MG63 (cell line): Measurements from ENCODE around the gene CDH4. TPM values are rescaled to one million over a fixed set of nuclear protein-coding genes. Genes with fewer than 3 reads are reported as not detected.
"Not testable (repeated sequence)": the region's sequence is repeated elsewhere in the genome, so short reads cannot be mapped to it uniquely, and the experiment has no call there.

Experiments
- DNase-seq: peaks from one replicate; pipeline ENCODE4 v3.0.0-alpha.2; 2020
- H3K27me3 ChIP-seq: fragments of 250-450 bp; sonication (Bioruptor Pico); 2 replicates; pipeline ENCODE4 v1.5.1; 2020; ENCODE audit warnings: mild to moderate bottlenecking, moderate library complexity
- H3K36me3 ChIP-seq: fragments of 250-450 bp; sonication (Bioruptor Pico); 2 replicates; pipeline ENCODE4 v1.5.1; 2020; ENCODE audit warnings: mild to moderate bottlenecking, moderate library complexity
- H3K4me3 ChIP-seq: fragments of 250-450 bp; sonication (Bioruptor Pico); 2 replicates; pipeline ENCODE4 v1.5.1; 2020; ENCODE audit warnings: mild to moderate bottlenecking, moderate library complexity
- H3K9me3 ChIP-seq: fragments of 250-450 bp; sonication (Bioruptor Pico); 2 replicates; pipeline ENCODE4 v1.5.1; 2020; ENCODE audit warnings: mild to moderate bottlenecking, moderate library complexity
- total RNA-seq: library from RNA; depleted of rRNA; stranded (reverse); fragments of >200 nt; shearing (Covaris generic); gene quantifications from 2 replicates; pipeline ENCODE4 v1.2.3, GENCODE V29; 2014; ENCODE audit warnings: low replicate concordance

Gene CDH4
- total RNA-seq, 1 experiment from 2014 or later, result not detected

DNA sequence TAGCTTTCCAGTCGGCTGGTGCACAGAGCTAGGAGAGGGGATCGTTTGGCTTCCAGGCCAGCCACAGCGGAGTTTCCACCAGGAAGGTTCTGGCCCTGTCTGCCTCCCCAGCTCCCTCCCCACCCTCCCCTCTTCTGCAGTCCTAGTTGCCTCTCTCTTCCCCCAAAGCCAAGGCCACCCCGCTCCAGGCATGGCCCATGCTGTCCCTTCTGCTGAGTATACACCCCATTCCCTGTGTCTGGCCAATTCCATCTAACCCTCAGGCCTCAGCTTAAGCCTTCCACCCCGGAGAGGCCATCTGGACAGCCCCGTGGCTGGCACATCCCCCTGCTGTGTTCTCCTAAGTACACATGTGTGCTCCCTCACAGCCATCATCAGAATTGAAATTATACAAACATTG is 167.4 kb downstream of the CDH4 start:
- H3K36me3 ChIP-seq, result no peaks in the 10 kb centered on the region
- no peaks in the 10 kb centered on the region for H3K27me3 ChIP-seq
- H3K9me3 ChIP-seq, result no peaks in the 10 kb centered on the region
- DNase-seq, result no peak
- H3K4me3 ChIP-seq, result no peak overlapping the region

DNA sequence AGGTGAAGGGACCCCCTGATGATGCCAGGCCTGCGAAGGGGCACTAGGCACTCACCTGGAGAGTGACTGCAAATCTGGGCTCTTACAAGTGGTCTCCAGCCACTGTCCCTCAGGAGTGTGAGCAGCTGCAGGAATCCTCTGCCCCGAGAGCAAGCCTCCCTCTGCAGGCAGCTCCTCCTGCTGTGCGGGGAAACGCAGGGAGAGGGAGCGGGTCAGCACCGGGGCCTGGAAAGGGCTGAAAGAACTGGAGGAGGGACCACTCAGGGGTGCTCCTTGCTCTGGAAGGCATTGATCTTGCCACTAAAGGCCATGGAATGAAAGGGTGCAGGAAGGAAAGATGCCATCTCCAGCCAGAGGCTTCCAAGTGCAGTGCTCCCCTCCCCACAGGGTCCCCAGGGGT is 168.0 kb downstream of the CDH4 start:
- DNase-seq, result no peak
- Histone ChIP-seq H3K36me3 (no peaks in the 10 kb centered on the region), H3K4me3 (no peak overlapping the region), H3K27me3 (no peaks in the 10 kb centered on the region), H3K9me3 (no peaks in the 10 kb centered on the region)

DNA sequence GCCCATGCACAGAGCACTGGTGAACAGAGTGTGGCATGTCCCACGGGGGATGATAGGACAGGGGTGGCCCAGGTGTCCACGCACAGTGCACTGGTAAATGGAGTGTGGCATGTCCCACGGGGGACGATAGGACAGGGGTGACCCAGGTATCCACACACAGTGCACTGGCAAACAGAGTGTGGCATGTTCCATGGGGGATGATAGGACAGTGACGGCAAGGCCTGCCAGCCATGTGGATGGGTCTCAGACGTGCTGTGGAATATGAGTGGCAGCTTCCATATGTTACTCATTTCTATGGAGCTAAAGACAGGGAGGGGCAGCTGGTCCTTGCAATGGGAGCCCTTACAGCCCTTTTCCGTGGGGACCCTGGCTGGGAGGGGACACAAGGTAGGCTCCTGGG is 168.7 kb downstream of the CDH4 start:
- no peak for DNase-seq
- H3K36me3 ChIP-seq, result no peaks in the 10 kb centered on the region
- no peaks in the 10 kb centered on the region for H3K27me3 ChIP-seq
- no peaks in the 10 kb centered on the region for H3K9me3 ChIP-seq
- H3K4me3 ChIP-seq, result no peak overlapping the region

DNA sequence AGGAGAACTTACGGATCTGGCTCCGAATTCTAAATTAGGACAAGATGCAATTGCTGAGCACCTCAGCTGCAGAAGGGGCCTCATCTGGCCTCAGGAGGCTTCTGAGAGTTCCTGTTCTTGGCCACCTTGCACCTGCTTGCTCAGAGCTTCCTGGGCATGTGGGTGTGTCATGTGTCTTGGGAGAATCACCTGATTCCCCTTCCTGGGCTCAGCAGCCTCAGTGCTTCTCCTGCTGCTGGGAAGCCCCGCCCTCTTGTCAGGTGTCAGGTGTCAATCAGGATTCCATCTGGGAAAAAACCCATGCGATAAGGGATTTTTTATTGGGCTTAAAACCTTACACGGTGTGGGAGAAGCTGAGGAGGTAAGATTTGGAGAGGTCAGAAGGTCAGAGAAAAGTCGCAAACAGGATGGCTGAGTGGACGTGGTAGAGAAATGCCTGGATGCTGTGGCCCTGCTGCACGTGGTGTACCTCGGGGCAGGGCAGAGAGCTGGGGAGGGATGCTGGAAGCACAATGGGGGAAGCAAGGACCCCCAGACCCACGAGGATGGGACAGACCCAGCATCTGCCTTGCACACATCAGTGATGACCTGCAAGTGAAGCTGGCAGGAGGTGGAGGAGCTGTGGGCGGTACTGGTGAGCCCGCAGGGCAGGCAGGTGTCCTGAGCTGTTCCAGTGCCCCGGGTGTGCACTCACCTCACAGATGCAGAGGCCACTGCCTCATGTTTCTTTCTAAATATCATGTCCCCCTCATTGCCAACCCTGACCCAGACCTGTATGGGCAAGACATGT is 170.8 kb downstream of the CDH4 start:
- DNase-seq, result no peak
- Histone ChIP-seq H3K4me3 (no peak overlapping the region), H3K27me3 (peaks cover 7% of the 10 kb centered on the region; the same call in 1 of the 2 replicates)

DNA sequence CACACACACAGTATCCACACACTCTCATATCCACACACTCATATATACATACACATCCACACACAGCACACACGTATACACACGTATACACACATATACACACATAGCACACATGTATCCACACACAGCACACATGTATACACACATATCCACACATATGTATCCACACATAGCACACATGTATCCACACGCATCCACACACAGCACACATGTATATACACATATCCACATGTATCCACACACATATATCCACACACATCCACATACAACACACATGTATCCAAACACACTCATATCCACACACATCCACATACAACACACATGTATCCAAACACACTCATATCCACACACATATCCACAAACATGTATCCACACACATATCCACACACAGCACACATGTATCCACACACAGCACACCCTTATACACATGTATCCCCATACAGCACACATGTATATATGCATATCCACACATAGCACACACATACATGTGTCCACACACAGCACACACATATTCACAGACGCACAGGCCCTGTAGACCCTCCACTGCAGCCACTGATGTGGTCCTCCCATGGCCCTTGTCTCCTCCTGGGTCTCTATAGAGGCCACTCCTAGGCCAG is 172.1 kb downstream of the CDH4 start:
- Histone ChIP-seq H3K36me3 (no peaks in the 10 kb centered on the region), H3K9me3 (no peaks in the 10 kb centered on the region), H3K4me3 (no peak overlapping the region), H3K27me3 (peaks cover 8% of the 10 kb centered on the region; the same call in 1 of the 2 replicates)
- DNase-seq, result no peak

More for the DNA sequence above, 170.8 kb downstream of the CDH4 start:
- no peaks in the 10 kb centered on the region for H3K9me3 ChIP-seq
- H3K36me3 ChIP-seq, result no peaks in the 10 kb centered on the region

DNA sequence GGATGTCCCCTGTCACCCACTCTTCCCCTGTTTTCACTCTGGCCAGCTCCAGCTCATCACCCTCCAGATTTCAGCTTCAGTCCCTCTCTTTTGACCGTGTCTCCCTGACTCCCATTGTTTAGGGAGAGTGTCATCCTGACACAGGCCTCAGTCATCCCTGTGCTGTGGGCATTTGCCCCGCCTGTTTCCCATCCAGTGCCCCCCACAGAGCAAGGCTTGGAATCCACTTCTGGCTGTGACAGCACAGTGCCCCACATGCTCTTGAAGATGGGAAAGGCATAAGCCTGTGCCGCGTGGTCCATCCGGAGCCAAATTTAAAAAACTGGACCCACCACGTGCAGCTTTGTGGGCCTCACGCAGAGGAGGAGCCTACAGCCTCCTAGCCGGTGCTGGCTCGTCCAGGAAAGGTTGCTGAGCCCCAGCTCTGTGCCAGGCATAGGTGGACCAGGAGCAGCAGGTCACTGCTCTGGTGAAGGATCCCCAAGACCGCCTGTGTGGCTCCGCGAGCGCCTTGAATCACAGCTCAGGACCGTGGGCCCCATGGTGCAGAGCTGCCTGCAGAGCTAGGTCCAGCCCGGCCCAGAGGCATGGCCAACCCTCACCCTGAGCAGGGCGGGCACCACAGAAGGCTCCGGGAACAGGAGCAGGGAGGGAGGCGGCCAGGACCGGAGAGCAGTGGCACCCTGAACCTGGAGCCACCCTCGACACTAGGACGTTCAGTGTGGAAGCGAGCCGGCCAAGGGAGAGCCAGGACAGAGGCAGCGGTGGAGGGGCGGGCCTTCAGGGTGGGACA is 172.8 kb downstream of the CDH4 start:
- no peak for DNase-seq
- Histone ChIP-seq H3K36me3 (no peaks in the 10 kb centered on the region), H3K9me3 (no peaks in the 10 kb centered on the region), H3K27me3 (peaks cover 14% of the 10 kb centered on the region), H3K4me3 (no peak overlapping the region)

DNA sequence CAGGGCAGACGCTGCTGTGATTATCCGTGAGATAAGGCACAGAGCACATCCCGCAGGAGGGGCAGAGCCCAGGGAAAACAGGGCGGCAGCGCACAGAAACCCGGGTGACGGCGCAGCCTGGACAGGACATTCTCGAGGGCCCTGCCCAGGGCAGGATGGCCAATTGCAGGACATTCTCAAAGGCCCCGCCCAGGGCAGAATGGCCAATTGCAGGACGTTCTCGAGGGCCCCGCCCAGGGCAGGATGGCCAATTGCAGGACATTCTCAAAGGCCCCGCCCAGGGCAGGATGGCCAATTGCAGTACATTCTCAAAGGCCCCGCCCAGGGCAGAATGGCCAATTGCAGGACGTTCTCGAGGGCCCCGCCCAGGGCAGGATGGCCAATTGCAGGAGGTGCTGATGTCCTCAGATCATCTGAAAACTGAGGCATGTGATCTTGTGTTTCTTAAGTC is 173.5 kb downstream of the CDH4 start:
- H3K27me3 ChIP-seq, result peaks cover 21% of the 10 kb centered on the region
- not testable (repeated sequence) for H3K9me3 ChIP-seq, H3K36me3 ChIP-seq, DNase-seq, H3K4me3 ChIP-seq

DNA sequence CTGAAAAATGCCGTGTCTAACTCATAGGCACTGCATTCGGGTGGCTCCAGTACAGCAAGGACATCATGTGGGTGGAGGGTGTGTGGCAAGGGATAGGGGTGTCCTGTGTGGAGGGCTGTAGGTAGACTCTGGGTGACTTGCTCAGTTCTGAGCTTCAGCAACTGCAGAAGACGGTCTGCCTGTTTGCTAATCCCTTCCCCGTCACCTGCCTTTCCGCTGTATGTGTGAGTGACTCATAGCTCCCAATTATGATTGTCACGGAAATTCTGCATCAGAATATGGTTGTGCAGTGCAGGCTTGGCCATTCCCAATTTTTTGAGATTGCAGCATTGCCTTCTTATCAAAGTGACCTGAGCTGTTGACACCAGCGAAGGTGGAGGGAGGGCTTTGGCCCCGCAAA is 174.3 kb downstream of the CDH4 start:
- no peaks in the 10 kb centered on the region for H3K36me3 ChIP-seq
- H3K4me3 ChIP-seq, result no peak overlapping the region
- peaks cover 22% of the 10 kb centered on the region for H3K27me3 ChIP-seq
- no peak for DNase-seq
- no peaks in the 10 kb centered on the region for H3K9me3 ChIP-seq

DNA sequence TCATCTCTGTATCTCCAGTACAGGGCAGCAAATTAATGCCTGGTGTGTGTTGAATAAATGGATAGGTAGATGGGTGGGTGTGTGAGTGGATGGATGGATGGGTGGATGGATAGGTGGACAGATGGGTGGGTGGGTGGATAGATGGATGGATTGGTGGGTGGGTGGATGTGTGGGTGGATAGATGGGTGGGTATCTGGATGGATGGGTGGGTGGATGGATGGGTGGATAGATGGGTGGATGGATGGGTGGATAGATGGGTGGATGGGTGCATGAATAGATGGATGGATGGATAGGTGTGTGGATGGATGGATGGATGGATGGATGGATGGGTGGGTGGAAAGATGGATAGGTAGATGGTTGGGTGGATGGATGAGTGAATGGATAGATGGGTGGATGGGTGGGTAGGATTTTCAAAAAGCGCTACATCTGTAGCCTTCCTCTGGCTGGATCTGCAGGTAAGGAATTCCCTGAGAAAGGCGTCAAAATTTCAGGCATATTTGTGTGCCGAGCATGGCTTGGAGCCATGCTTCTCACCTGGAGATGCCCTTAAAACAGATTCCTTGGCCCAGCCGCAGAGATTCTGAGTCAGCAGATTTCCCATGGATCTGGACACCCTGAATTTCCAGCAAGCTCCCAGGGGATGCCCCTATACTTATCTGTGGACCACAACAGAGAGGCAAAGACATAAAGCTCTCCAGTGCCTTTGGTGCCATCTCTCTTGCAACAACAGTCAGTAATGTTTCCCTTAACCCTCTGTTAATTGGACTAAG is 177.6 kb downstream of the CDH4 start:
- Histone ChIP-seq H3K36me3 (no peaks in the 10 kb centered on the region), H3K4me3 (no peak overlapping the region), H3K9me3 (no peaks in the 10 kb centered on the region), H3K27me3 (peaks cover 47% of the 10 kb centered on the region)
- DNase-seq, result no peak

DNA sequence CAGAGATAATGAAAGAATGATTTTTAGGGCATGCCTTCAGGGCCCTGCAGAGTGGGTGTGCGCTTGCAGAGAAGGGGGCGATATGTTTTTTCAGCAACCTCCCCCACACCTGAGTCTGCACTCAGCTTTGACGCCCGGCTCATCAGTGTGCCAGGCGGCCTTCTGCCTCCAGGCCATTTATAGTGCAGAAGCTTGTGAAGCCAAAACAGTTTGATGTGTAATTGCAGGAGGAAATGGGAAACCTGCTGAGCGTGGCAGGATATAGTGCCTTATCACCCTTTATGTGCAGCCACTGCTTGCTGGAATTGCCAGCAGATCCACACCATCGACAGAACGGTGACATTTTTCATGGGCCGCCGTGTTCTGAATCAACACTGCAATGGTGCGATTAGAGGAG is 178.2 kb downstream of the CDH4 start:
- Histone ChIP-seq H3K27me3 (peaks cover 47% of the 10 kb centered on the region), H3K9me3 (no peaks in the 10 kb centered on the region), H3K4me3 (no peak overlapping the region), H3K36me3 (no peaks in the 10 kb centered on the region)
- no peak for DNase-seq

DNA sequence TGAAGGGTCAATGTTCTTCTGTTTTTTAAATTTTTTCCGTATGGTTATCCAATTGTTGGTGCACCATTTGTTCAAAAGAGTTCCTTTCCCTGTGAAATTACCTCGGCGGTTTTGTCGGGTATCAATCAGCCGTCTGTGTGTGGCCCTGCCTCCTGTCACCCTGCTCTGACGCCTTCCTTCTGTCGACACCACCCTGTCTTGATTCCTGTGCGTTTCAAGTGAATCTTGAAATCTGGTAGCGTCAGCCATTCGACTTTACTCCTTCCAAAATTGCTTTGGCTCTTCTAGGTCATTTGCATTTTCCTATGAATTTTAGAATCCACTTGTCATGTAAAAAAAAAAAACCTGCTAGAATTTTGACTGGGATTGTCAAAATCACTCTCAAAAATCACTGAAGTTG is 181.1 kb downstream of the CDH4 start:
- no peak for DNase-seq
- Histone ChIP-seq H3K27me3 (peaks cover 39% of the 10 kb centered on the region), H3K36me3 (no peaks in the 10 kb centered on the region), H3K4me3 (no peak overlapping the region), H3K9me3 (no peaks in the 10 kb centered on the region)

DNA sequence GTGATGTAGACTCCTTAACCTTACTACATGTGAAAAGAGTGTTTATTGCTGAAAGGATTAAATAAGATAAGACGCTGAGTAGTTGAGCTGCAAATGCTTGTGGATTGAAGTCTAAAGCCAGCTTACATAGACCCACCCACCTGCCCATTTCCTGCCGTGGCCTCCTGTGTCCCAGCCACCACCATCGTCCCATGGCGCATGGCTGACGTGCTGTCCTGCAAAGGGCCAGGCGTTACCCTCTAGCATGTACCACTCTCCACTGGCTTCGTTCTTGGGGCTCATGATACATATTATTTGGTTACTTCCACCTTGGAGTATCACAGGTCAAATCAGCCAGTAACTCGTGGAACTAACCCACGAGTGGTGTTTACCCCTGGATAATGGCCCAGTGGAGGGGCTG is 181.8 kb downstream of the CDH4 start:
- DNase-seq, result no peak
- no peaks in the 10 kb centered on the region for H3K36me3 ChIP-seq
- H3K27me3 ChIP-seq, result peaks cover 39% of the 10 kb centered on the region
- H3K4me3 ChIP-seq, result no peak overlapping the region
- H3K9me3 ChIP-seq, result no peaks in the 10 kb centered on the region

DNA sequence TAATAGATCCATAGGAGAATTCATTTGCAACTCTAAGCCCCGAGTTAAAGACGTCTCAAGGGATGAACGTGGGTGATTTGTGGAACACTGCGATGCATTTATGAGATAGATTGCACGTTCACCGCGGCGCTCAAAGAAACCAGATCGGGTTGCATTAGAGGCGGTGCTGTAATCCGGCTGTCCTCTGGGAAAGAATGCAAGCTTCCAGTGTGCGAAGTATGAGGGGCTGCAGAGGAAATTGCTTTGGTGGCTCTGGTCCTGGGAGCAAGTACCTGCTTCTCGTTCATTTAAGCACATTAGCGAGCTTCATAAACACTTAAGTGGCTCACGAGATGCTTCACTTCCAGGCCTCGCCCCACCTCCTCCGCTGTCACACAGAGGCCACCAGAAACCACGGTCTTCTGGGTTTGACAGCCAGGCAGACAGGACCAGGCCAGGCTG is 182.3 kb downstream of the CDH4 start:
- no peak for DNase-seq
- H3K4me3 ChIP-seq, result no peak overlapping the region
- no peaks in the 10 kb centered on the region for H3K9me3 ChIP-seq
- H3K27me3 ChIP-seq, result peaks cover 38% of the 10 kb centered on the region
- no peaks in the 10 kb centered on the region for H3K36me3 ChIP-seq

DNA sequence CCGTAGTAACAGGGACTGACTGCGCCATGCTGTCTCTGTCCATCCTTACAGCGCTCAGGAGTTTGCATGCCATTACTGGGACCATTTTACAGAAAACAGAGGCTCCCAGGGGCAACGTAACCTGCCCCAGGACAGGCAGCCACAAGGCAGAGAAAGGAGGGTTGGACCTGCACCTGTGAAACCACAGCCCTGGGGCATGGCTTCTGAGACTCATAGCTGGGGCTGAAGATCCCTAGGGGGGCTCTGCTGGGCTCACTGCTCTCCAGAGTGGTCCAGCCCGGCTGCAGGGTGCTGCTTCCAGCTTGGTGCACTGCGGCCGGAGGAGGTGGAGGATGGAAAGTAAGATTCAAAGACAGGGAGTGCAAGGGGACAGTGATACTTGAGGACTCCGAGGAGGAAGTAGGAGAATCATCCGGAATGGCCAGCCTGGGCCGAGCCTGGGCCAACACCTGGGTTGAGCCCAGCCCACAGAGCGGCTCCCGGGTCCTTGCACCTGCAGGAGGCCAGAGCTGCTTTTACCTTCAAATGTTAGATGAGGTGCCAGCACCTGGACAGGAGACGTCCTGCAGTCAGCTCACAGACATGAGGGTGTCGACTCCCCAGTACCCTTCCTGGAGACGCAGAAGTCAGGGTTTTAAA is 183.2 kb downstream of the CDH4 start:
- Histone ChIP-seq H3K9me3 (no peaks in the 10 kb centered on the region), H3K27me3 (peaks cover 30% of the 10 kb centered on the region), H3K4me3 (no peak overlapping the region), H3K36me3 (no peaks in the 10 kb centered on the region)
- DNase-seq, result no peak

DNA sequence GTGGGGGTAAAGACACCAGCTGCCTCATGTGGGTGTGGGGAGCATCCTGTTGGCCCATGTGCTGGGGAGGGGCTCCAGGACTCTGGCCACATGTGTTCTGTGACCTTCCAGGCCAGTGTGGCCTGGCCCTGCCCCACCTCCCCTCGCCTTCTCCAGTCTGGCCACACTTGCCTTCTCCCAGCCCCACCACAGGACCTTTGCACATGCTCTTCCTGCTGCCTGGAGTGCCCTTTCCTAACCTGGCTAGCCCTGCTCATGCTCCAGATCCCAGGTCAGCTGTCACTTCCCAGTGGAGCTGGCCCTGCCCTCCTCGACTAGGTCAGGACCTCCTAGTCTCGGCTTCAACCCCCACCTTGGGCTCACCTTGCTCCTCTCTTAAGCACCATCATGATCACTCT is 183.8 kb downstream of the CDH4 start:
- H3K27me3 ChIP-seq, result peaks cover 27% of the 10 kb centered on the region
- no peaks in the 10 kb centered on the region for H3K9me3 ChIP-seq
- no peaks in the 10 kb centered on the region for H3K36me3 ChIP-seq
- H3K4me3 ChIP-seq, result no peak overlapping the region
- no peak for DNase-seq

DNA sequence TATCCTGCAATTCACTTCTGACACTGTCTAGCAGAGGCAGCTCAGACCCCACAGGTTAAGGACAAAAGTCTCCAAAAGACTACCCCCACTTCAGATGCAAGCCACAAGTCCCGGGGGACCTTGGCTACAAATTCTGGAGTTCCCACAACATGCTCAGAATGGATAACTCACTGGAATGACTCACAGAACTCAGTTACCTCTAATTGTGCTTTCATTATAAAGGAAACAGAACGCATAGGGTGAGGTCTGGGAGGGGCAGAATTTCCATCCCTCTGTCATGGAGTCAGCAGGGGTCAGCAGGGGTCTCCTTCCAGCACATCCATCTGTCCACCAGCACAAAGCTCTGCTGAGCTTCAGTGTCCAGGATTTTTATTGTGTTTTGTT is 184.2 kb downstream of the CDH4 start:
- peaks cover 27% of the 10 kb centered on the region for H3K27me3 ChIP-seq
- no peaks in the 10 kb centered on the region for H3K36me3 ChIP-seq
- DNase-seq, result no peak
- no peaks in the 10 kb centered on the region for H3K9me3 ChIP-seq
- no peak overlapping the region for H3K4me3 ChIP-seq
